HG03064 (cell line): Measurements from ENCODE around the gene ZFAND2A.
"Not testable (repeated sequence)": the region's sequence is repeated elsewhere in the genome, so short reads cannot be mapped to it uniquely, and the experiment has no call there.

Experiments used
- ATAC-seq: cut with Tn5 transposase; IDR thresholded peaks from one replicate; pipeline ENCODE4 v1.9.1; 2021; ENCODE audit warnings: low read depth; ENCODE audit not compliant: unreplicated experiment

The ZFAND2A gene

GRCh38 chr7:1127001-1127400 is 33.0 kb downstream of the ZFAND2A start:
- ATAC-seq, result no peak

GRCh38 chr7:1125603-1125969 is 34.4 kb downstream of the ZFAND2A start:
- ATAC-seq, result no peak

- ATAC-seq, result no peak
Measured at GRCh38 chr7:1124816-1125602, 35.0 kb downstream of the ZFAND2A start.

- no peak for ATAC-seq
Measured at GRCh38 chr7:1124164-1124563, 35.8 kb downstream of the ZFAND2A start.

- ATAC-seq, result no peak
Measured at GRCh38 chr7:1123715-1124114, 36.3 kb downstream of the ZFAND2A start.

GRCh38 chr7:1122832-1123501 is 37.0 kb downstream of the ZFAND2A start:
- no peak for ATAC-seq

GRCh38 chr7:1121886-1122831 is 37.8 kb downstream of the ZFAND2A start:
- no peak for ATAC-seq

GRCh38 chr7:1121476-1121875 is 38.5 kb downstream of the ZFAND2A start:
- ATAC-seq, result no peak

GRCh38 chr7:1120791-1121190 is 39.2 kb downstream of the ZFAND2A start:
- ATAC-seq, result no peak

- no peak for ATAC-seq
Measured at GRCh38 chr7:1119201-1119600, 40.8 kb downstream of the ZFAND2A start.

- ATAC-seq, result no peak
Measured at GRCh38 chr7:1117321-1117928, 42.6 kb downstream of the ZFAND2A start.

GRCh38 chr7:1116383-1117008 is 43.5 kb downstream of the ZFAND2A start:
- not testable (repeated sequence) for ATAC-seq

- not testable (repeated sequence) for ATAC-seq
Measured at GRCh38 chr7:1115171-1116045, 44.6 kb downstream of the ZFAND2A start.

GRCh38 chr7:1114505-1114904 is 45.5 kb downstream of the ZFAND2A start:
- no peak for ATAC-seq

GRCh38 chr7:1114088-1114487 is 45.9 kb downstream of the ZFAND2A start:
- ATAC-seq, result no peak

GRCh38 chr7:1113548-1113885 is 46.5 kb downstream of the ZFAND2A start:
- no peak for ATAC-seq

GRCh38 chr7:1112625-1113547 is 47.1 kb downstream of the ZFAND2A start:
- ATAC-seq, result no peak

GRCh38 chr7:1112109-1112508 is 47.9 kb downstream of the ZFAND2A start:
- no peak for ATAC-seq
